ENCODE results near the gene DSCAM. TPM values are rescaled to one million over a fixed set of nuclear protein-coding genes. Genes with fewer than 3 reads are reported as not detected.

DSCAM gene
- total RNA-seq, 1 donor from 2014 or later: not detected

- H3K27ac ChIP-seq (replicated peaks): no peak overlapping the region
- H3K4me3 ChIP-seq: no peak overlapping the region
- H3K9me3 ChIP-seq (replicated peaks): no peaks in the 10 kb centered on the region
- H3K36me3 ChIP-seq: no peaks in the 10 kb centered on the region
- intact Hi-C loops (cut with micrococcal nuclease): no loop called here
- no peak for DNase-seq
- TF ChIP-seq CTCF (IDR thresholded peaks at IDR 0.05; ENCODE audit: borderline replicate concordance): no peak
- H3K27me3 ChIP-seq (ENCODE audit: low read depth): no peaks in the 10 kb centered on the region
- H3K4me1 ChIP-seq: no peaks in the 10 kb centered on the region
These were observed 552.6 kb downstream of the DSCAM start for GRCh38 chr21:40294345-40294744.

GRCh38 chr21:40291560-40291959 is 555.4 kb downstream of the DSCAM start:
- H3K27me3 ChIP-seq (ENCODE audit: low read depth): no peaks in the 10 kb centered on the region
- intact Hi-C loops (cut with micrococcal nuclease): no loop called here

GRCh38 chr21:40284409-40284808 is 562.5 kb downstream of the DSCAM start:
- H3K27me3 ChIP-seq (ENCODE audit: low read depth): peaks cover 7% of the 10 kb centered on the region
- no peak overlapping the region for H3K27ac ChIP-seq (replicated peaks)
- no peak for DNase-seq
- intact Hi-C loops (cut with micrococcal nuclease): no loop called here
- no peaks in the 10 kb centered on the region for H3K9me3 ChIP-seq (replicated peaks)
- no peak overlapping the region for H3K4me3 ChIP-seq
- no peaks in the 10 kb centered on the region for H3K36me3 ChIP-seq
- TF ChIP-seq CTCF (IDR thresholded peaks at IDR 0.05; ENCODE audit: borderline replicate concordance): no peak
- H3K4me1 ChIP-seq: no peaks in the 10 kb centered on the region

More at GRCh38 chr21:40291560-40291959, 555.4 kb downstream of the DSCAM start:
- Histone ChIP-seq H3K36me3 (no peaks in the 10 kb centered on the region), H3K4me1 (no peaks in the 10 kb centered on the region), H3K4me3 (no peak overlapping the region), H3K27ac (replicated peaks) (no peak overlapping the region), H3K9me3 (replicated peaks) (no peaks in the 10 kb centered on the region)
- no peak for TF ChIP-seq CTCF (IDR thresholded peaks at IDR 0.05; ENCODE audit: borderline replicate concordance)
- DNase-seq: no peak

GRCh38 chr21:40282912-40283886 is 563.8 kb downstream of the DSCAM start:
- Histone ChIP-seq H3K9me3 (replicated peaks) (peaks cover 5% of the 10 kb centered on the region), H3K27me3 (ENCODE audit: low read depth) (peaks cover 7% of the 10 kb centered on the region), H3K36me3 (no peaks in the 10 kb centered on the region), H3K4me1 (no peaks in the 10 kb centered on the region), H3K4me3 (no peak overlapping the region), H3K27ac (replicated peaks) (no peak overlapping the region)
- intact Hi-C loops (cut with micrococcal nuclease): no loop called here
- no peak for TF ChIP-seq CTCF (IDR thresholded peaks at IDR 0.05; ENCODE audit: borderline replicate concordance)
- DNase-seq: no peak

GRCh38 chr21:40278345-40278744 is 568.6 kb downstream of the DSCAM start:
- no peak for TF ChIP-seq CTCF (IDR thresholded peaks at IDR 0.05; ENCODE audit: borderline replicate concordance)
- no peaks in the 10 kb centered on the region for H3K36me3 ChIP-seq
- H3K27me3 ChIP-seq (ENCODE audit: low read depth): no peaks in the 10 kb centered on the region
- peaks cover 14% of the 10 kb centered on the region for H3K9me3 ChIP-seq (replicated peaks)
- no peak overlapping the region for H3K4me3 ChIP-seq
- DNase-seq: no peak
- no peaks in the 10 kb centered on the region for H3K4me1 ChIP-seq
- intact Hi-C loops (cut with micrococcal nuclease): no loop called here
- H3K27ac ChIP-seq (replicated peaks): no peak overlapping the region

Measured in left ventricle myocardium inferior (tissue), 1 donor.